GM12875 (cell line): ENCODE measurements around the gene SCFD1.

ENCODE experiments used
- H3K4me3 ChIP-seq: one replicate; pipeline ENCODE4 v1.5.1; 2011; ENCODE audit warnings: low read depth, low read length, control low read depth
- TF ChIP-seq, protein P1 (sequence below): IDR thresholded peaks from 2 replicates; pipeline ENCODE4 v1.5.1; 2011; ENCODE audit warnings: low read depth, mild to moderate bottlenecking, control low read depth, inconsistent platforms, low read length, moderate library complexity, borderline replicate concordance; ENCODE audit not compliant: insufficient read depth

Gene SCFD1

DNA sequence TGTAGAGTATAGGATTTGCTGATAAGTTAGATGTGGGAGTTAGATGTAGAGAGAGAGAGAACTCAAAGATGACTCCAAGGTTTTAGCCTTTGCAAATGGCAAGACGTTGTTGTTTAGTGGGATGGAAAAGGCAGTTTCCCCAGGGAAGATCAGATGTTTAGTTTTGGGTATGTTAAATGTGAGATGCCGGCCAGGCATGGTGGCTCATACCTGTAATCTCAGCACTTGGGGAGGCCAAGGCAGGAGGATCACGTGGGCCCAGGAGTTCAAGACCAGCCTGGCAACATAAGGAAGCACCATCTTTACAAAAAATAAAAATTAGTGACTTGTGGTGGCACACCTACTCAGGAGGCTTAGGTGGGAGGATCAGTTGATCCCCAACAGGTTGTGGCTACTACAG lies 33.5 kb downstream of the SCFD1 start:
- no peak overlapping the region for H3K4me3 ChIP-seq
- TF ChIP-seq, protein P1, sequence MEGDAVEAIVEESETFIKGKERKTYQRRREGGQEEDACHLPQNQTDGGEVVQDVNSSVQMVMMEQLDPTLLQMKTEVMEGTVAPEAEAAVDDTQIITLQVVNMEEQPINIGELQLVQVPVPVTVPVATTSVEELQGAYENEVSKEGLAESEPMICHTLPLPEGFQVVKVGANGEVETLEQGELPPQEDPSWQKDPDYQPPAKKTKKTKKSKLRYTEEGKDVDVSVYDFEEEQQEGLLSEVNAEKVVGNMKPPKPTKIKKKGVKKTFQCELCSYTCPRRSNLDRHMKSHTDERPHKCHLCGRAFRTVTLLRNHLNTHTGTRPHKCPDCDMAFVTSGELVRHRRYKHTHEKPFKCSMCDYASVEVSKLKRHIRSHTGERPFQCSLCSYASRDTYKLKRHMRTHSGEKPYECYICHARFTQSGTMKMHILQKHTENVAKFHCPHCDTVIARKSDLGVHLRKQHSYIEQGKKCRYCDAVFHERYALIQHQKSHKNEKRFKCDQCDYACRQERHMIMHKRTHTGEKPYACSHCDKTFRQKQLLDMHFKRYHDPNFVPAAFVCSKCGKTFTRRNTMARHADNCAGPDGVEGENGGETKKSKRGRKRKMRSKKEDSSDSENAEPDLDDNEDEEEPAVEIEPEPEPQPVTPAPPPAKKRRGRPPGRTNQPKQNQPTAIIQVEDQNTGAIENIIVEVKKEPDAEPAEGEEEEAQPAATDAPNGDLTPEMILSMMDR = no peak

DNA sequence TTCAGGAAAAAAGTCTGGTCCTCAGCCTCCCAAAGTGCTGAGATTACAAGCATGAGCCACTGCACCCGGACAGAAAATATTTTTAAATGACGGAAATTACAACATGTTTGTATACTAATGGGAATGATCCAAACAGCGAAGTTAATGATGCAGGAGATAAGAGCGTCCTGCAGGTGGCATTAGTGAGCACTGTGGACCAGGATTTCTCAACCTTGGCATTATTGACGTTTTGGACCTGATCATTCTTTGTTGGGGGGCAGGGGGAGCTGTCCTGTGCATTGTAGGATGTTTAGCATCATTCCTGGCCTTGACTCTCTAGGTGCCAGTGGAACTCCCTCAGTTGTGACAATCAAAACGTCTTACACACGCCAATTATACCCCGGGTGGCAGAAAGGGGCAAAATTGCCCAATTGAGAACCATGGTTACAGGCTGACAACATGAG lies 34.1 kb downstream of the SCFD1 start:
- no peak overlapping the region for H3K4me3 ChIP-seq
- TF ChIP-seq, protein P1 = peak; percentile 70; the same call in 1 of the 2 replicates

DNA sequence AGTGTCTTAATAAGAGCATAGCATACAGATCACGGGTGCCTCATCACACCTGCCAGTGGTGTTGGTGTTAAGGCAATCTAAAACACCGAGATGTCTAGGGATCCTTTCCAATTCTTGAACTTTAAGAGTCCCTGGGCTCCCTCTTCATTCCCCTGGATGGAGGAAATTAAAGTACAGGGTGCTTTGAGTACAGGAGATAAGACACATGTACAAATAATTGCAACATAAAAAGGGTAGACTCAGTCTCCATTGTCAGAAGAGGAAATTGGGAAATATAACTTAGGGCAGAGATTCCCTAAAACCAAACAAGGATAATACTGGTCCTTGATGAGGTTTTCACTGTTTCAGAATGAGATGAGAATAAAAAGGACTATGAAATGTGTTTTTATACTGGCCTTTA lies 34.9 kb downstream of the SCFD1 start:
- no peak overlapping the region for H3K4me3 ChIP-seq
- TF ChIP-seq, protein P1 = no peak

DNA sequence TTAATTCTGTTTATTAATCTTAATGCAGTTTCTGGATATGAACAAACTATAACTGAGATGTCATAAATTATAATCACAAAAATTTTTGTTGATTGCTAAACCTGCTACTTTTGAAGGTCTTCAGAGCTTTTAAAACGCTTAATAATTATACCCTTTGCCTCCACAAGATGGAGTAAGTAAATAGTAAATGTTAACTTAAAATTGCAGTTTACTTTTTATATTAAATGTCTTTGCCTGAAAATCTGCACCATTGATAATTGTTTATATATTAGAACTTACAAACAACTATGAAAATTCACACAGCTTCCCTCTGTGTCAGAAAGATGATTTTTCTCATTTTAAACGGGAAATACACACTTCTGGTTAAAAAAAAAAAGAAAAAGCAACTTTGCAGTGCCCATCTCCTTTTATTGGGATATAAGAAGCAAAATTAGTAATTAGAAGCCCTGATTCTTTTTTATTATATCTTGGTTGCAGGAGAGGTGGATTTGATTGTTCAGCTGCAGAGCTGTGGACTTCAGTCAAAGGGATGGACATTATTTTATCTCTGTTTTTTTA lies 35.6 kb downstream of the SCFD1 start:
- H3K4me3 ChIP-seq = no peak overlapping the region
- TF ChIP-seq, protein P1 = no peak

DNA sequence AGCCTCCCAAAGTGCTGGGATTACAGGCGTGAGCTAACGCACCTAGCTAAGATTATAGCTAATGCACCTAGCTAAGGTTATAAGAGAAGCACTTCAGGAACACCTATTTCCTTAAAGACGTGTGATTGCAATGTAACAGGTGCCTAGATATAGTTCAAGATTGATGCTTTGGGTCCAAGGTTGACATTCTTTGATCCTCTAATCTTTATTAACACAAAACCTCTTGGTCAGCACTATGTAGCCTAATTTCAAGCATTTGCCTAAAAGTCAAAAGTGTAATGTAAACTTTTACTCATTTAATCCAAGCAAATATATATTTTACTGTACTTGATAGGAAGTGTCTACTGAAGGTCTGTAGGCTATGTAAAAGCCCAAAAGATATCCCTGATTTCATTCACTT lies 36.5 kb downstream of the SCFD1 start:
- no peak overlapping the region for H3K4me3 ChIP-seq
- TF ChIP-seq, protein P1 = no peak

DNA sequence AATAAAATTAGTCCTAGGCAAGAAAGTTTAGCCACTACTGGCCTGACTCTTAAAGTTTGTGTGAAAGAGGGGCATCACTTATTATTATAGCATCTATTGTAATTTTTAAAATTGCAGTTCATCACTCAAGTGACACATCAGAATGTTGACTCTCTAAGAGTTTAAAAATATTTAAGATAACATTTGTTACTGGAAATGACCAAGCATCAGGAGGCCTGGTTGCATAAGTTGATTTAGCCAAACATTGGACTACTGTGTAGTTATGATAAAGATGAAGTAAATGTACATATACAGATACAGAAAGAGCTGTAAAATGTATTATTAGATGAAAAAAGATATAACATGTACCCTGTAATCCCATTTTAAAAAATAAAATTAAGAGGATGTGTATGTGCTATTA lies 47.5 kb downstream of the SCFD1 start:
- TF ChIP-seq, protein P1 = no peak
- H3K4me3 ChIP-seq = no peak overlapping the region

DNA sequence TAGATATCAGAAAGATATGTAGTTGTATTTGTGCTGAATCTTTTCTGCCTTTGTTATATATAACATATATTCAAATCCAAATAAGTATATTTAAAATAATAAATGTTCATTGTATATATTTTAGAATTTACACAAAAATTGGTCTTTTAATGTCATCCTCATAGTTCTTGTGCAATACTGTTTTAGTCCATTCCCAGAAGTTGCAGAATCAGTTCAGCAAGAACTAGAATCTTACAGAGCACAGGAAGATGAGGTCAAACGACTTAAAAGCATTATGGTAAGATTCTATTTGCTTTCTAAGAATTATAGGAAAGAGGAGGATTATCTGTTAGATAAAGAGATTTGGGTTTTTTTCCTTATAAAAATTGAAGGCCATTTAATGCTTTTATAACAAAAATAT lies 51.0 kb downstream of the SCFD1 start:
- TF ChIP-seq, protein P1 = no peak
- no peak overlapping the region for H3K4me3 ChIP-seq
